ENCODE data around the gene LARGE1.

- no peak for TF ChIP-seq CTCF (conservative IDR thresholded peaks at IDR 0.05; ENCODE audit: low read depth, low read length)
- no peak for TF ChIP-seq EZH2 (IDR thresholded peaks at IDR 0.05; ENCODE audit: low read length, unreplicated experiment)
- TF ChIP-seq EZH2phosphoT487 (IDR thresholded peaks at IDR 0.05; ENCODE audit: borderline replicate concordance, low read length), result no peak
These were observed 328.3 kb downstream of the LARGE1 start for GRCh38 chr22:33591946-33592345.
